ENCODE data around the gene ENO4.

The ENO4 gene

DNA sequence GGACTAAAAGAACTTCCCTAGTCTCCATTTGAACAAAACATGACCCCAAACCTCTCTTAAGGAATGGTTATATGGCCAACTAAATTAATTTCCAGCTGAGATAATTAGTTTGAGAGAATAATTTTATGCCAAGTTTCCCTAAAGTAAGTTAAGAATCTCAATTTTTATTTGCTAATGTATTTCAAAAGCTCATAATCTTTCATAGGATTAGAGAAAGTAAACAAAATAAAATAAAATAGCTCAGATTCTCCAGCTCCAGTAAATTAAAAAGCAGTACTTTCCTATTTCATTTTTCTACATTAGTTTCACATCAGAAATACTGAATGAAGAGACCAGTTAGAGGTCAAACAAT lies 44.4 kb downstream of the ENO4 start:
- TF ChIP-seq POLR2A (IDR thresholded peaks at IDR 0.05; ENCODE audit: extremely low read depth, insufficient read length) (no peak), MYC (IDR thresholded peaks at IDR 0.05; ENCODE audit: low read depth, low read length) (no peak)
- TF ChIP-seq, protein P1, sequence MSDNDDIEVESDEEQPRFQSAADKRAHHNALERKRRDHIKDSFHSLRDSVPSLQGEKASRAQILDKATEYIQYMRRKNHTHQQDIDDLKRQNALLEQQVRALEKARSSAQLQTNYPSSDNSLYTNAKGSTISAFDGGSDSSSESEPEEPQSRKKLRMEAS (IDR thresholded peaks at IDR 0.05; ENCODE audit: low read depth, low read length) = no peak
- TF ChIP-seq, protein P2, sequence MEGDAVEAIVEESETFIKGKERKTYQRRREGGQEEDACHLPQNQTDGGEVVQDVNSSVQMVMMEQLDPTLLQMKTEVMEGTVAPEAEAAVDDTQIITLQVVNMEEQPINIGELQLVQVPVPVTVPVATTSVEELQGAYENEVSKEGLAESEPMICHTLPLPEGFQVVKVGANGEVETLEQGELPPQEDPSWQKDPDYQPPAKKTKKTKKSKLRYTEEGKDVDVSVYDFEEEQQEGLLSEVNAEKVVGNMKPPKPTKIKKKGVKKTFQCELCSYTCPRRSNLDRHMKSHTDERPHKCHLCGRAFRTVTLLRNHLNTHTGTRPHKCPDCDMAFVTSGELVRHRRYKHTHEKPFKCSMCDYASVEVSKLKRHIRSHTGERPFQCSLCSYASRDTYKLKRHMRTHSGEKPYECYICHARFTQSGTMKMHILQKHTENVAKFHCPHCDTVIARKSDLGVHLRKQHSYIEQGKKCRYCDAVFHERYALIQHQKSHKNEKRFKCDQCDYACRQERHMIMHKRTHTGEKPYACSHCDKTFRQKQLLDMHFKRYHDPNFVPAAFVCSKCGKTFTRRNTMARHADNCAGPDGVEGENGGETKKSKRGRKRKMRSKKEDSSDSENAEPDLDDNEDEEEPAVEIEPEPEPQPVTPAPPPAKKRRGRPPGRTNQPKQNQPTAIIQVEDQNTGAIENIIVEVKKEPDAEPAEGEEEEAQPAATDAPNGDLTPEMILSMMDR (IDR thresholded peaks at IDR 0.05; ENCODE audit: low read depth, low read length) = no peak
- DNase-seq (ENCODE audit: low read depth) = no peak
- H3K4me3 ChIP-seq (ENCODE audit: low read depth, low read length) = no peak overlapping the region

DNA sequence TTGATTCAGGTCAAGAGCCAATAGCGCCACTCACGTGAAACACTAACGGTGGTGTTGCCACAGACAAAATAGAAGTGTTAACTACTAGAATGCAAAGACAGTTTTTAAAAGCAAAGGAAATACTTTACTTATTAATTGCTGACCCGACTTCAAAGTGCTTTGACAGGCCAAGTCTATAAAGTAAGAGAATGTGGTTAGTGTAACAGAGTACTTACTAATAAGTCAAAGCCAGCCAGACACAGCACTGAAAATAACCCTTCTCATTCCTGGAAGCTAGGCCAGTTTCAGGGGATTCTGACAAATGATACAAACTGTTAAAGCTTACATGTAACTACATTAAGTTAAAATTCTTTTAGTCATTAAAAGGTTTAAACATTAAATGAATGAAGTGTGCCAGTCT lies 50.3 kb downstream of the ENO4 start:
- DNase-seq (ENCODE audit: low read depth) = no peak
- H3K4me3 ChIP-seq (ENCODE audit: low read depth, low read length) = no peak overlapping the region
- TF ChIP-seq, protein P1 (IDR thresholded peaks at IDR 0.05; ENCODE audit: low read depth, low read length) = no peak
- TF ChIP-seq MYC (IDR thresholded peaks at IDR 0.05; ENCODE audit: low read depth, low read length) (no peak), POLR2A (IDR thresholded peaks at IDR 0.05; ENCODE audit: extremely low read depth, insufficient read length) (no peak)
- TF ChIP-seq, protein P2 (IDR thresholded peaks at IDR 0.05; ENCODE audit: low read depth, low read length) = no peak

DNA sequence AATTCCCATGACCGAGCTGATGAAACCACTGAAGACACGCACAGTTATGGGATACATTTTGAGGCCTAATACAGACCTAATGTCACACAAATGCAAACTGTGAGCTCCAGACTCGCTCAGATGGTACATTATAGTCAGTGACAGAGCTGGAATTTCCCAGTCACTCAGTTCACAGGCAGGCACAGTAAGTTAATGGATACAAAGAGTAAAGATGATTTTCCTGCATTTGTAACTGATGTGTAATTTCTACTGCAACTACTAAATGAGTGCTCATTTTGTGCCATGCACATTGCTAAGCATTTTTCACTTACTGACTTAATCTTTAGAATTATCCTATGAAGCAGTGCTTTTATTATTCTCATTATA lies 56.5 kb downstream of the ENO4 start:
- H3K4me3 ChIP-seq (ENCODE audit: low read depth, low read length) = no peak overlapping the region
- DNase-seq (ENCODE audit: low read depth) = no peak
- TF ChIP-seq MYC (IDR thresholded peaks at IDR 0.05; ENCODE audit: low read depth, low read length) (no peak), POLR2A (IDR thresholded peaks at IDR 0.05; ENCODE audit: extremely low read depth, insufficient read length) (no peak)
- TF ChIP-seq, protein P1 (IDR thresholded peaks at IDR 0.05; ENCODE audit: low read depth, low read length) = no peak
- TF ChIP-seq, protein P2 (IDR thresholded peaks at IDR 0.05; ENCODE audit: low read depth, low read length) = no peak

DNA sequence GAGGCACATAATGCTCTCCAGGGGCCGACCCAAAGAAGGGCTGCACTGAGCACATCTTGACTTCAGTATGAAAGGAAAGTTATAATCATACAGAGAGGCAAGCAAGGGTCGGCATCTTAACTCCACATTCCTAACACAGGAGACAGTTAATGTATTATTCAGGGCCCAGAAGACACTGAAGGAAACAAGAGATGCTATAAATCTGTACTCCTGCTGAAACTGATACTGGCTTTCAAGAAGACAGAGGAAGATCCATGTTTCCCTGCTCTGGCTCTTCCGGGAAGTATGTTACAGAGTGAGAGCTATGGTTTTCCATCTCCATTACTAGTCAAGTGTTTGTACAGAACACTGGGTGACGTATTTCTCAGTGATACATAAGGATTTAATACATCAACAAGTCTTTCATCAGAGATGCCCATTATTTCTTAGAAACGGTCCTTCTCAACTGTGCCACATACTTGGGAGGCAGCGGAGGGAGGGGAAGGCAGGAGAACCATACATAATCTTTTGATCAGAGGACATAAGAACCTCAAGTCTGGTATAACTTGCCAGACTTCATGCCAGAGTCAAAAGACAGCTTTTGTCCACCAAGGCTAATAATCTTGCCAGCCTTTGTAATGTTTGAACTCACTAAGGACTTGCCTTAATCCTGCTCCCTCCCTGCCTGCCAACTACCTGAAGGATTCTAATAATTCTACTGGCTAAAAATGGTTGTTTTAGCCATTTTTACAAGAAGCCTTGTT lies 58.1 kb downstream of the ENO4 start:
- DNase-seq (ENCODE audit: low read depth) = no peak
- TF ChIP-seq, protein P2 (IDR thresholded peaks at IDR 0.05; ENCODE audit: low read depth, low read length) = no peak
- TF ChIP-seq, protein P1 (IDR thresholded peaks at IDR 0.05; ENCODE audit: low read depth, low read length) = no peak
- TF ChIP-seq POLR2A (IDR thresholded peaks at IDR 0.05; ENCODE audit: extremely low read depth, insufficient read length) (no peak), MYC (IDR thresholded peaks at IDR 0.05; ENCODE audit: low read depth, low read length) (no peak)
- H3K4me3 ChIP-seq (ENCODE audit: low read depth, low read length) = no peak overlapping the region

DNA sequence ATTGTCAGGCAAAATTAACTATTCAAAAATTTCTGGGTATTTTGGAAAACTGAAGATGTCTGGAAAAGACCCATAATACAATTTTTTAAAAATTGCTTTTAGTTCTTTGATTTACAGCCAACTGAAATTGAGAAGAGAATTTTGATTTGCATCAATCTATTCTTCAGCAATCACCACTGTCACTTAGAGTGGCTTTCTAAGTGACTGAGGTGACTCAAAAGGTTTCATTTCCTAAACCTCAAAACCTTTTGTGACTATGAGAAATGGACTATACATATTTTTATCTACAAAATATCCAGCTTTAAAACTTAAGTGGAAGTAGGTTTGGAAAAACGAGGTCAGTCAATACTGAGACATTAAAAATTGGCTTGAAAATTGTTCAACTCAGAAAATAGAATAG lies 60.0 kb downstream of the ENO4 start:
- no peak for DNase-seq (ENCODE audit: low read depth)
- no peak overlapping the region for H3K4me3 ChIP-seq (ENCODE audit: low read depth, low read length)
- TF ChIP-seq, protein P2 (IDR thresholded peaks at IDR 0.05; ENCODE audit: low read depth, low read length) = no peak
- TF ChIP-seq, protein P1 (IDR thresholded peaks at IDR 0.05; ENCODE audit: low read depth, low read length) = no peak
- TF ChIP-seq MYC (IDR thresholded peaks at IDR 0.05; ENCODE audit: low read depth, low read length) (no peak), POLR2A (IDR thresholded peaks at IDR 0.05; ENCODE audit: extremely low read depth, insufficient read length) (no peak)
